IMR-90 (cell line): ENCODE data around the gene MARCO. TPM values are rescaled to one million over a fixed set of nuclear protein-coding genes. Genes with fewer than 3 reads are reported as not detected.

Experiments
- ATAC-seq: fragments of 200-7000 bp; cut with Tn5 transposase; 2 replicates; pipeline ENCODE4 v1.9.1; 2020; ENCODE audit warnings: low read depth, mild to moderate bottlenecking, moderate library complexity
- BruUV-seq: library from RNA; stranded (reverse); fragments of 400-500 nt; replicated peaks from 2 replicates; lab custom pipeline; 2021; lab: Mats Ljungman, UMichigan
- CTCF ChIA-PET: fragments of 300-600 bp; formaldehyde crosslinking; extraction: SDS; loops from one replicate; lab custom pipeline; 2021; ENCODE audit warnings: antibody characterized with exemption; lab: Yijun Ruan, JAX
- POLR2A ChIA-PET: fragments of 300-600 bp; sonication (Branson Sonifier 250); formaldehyde crosslinking; loops from one replicate; lab custom pipeline; 2022; ENCODE audit warnings: antibody characterized with exemption; ENCODE audit not compliant: unreplicated experiment; lab: Charles Lee
- DNase-seq: peaks from one replicate; pipeline ENCODE4 v3.0.0; 2013
- H2AFZ ChIP-seq: replicated peaks from 2 replicates; pipeline ENCODE3; 2013; ENCODE audit warnings: low read length, mild to moderate bottlenecking; ENCODE audit not compliant: poor library complexity
- H2AK5ac ChIP-seq: 2 replicates; pipeline ENCODE4 v1.6.1; 2013; ENCODE audit warnings: low read depth, low read length, inconsistent platforms
- H2AK9ac ChIP-seq: replicated peaks from 2 replicates; pipeline ENCODE3; 2013; ENCODE audit warnings: mild to moderate bottlenecking, low read depth, low read length, moderate library complexity; ENCODE audit not compliant: poor library complexity
- H2BK120ac ChIP-seq: 2 replicates; pipeline ENCODE4 v1.6.1; 2013; ENCODE audit warnings: low read depth, low read length, inconsistent platforms
- H2BK15ac ChIP-seq: 3 replicates; pipeline ENCODE4 v1.6.1; 2013; ENCODE audit warnings: low read depth, low read length, inconsistent platforms
- H2BK20ac ChIP-seq: 2 replicates; pipeline ENCODE4 v1.6.1; 2013; ENCODE audit warnings: low read depth, mild to moderate bottlenecking, inconsistent platforms, low read length, moderate library complexity
- H2BK5ac ChIP-seq: 2 replicates; pipeline ENCODE4 v1.6.1; 2013; ENCODE audit warnings: mild to moderate bottlenecking, low read depth, low read length, inconsistent platforms; ENCODE audit not compliant: poor library complexity, severe bottlenecking
- H3K14ac ChIP-seq: replicated peaks from 2 replicates; pipeline ENCODE4 v1.6.1; 2013; ENCODE audit warnings: low read depth, low read length, inconsistent platforms
- H3K18ac ChIP-seq: 2 replicates; pipeline ENCODE4 v1.6.1; 2013; ENCODE audit warnings: low read depth, low read length, control low read depth
- H3K23ac ChIP-seq: 2 replicates; pipeline ENCODE4 v1.6.1; 2013; ENCODE audit warnings: low read depth, low read length, inconsistent platforms
- H3K27ac ChIP-seq: 2 replicates; pipeline ENCODE4 v1.5.1; 2013; ENCODE audit warnings: mild to moderate bottlenecking, control low read depth, low read length; ENCODE audit not compliant: insufficient read depth
- H3K27me3 ChIP-seq: 2 replicates; pipeline ENCODE4 v1.6.1; 2013; ENCODE audit warnings: low read length; ENCODE audit not compliant: control insufficient read depth, insufficient read depth
- H3K36me3 ChIP-seq: 2 replicates; pipeline ENCODE4 v1.6.1; 2013; ENCODE audit warnings: low read length, mixed read lengths; ENCODE audit not compliant: control insufficient read depth, insufficient read depth
- H3K4ac ChIP-seq: 2 replicates; pipeline ENCODE4 v1.6.1; 2013; ENCODE audit warnings: low read depth, low read length, inconsistent platforms
- H3K4me1 ChIP-seq: 2 replicates; pipeline ENCODE4 v1.6.1; 2013; ENCODE audit warnings: low read length, mixed read lengths; ENCODE audit not compliant: control insufficient read depth, insufficient read depth
- H3K4me2 ChIP-seq: 2 replicates; pipeline ENCODE4 v1.6.1; 2013; ENCODE audit warnings: low read depth, mild to moderate bottlenecking, control low read depth, low read length, moderate library complexity
- H3K4me3 ChIP-seq: 2 replicates; pipeline ENCODE4 v1.5.1; 2013; ENCODE audit warnings: low read depth, mild to moderate bottlenecking, control low read depth, low read length, moderate library complexity; ENCODE audit not compliant: insufficient read depth
- H3K56ac ChIP-seq: 2 replicates; pipeline ENCODE4 v1.6.1; 2013; ENCODE audit warnings: low read length, inconsistent platforms; ENCODE audit not compliant: insufficient read depth; ENCODE audit errors: extremely low read depth
- H3K79me1 ChIP-seq, 2 experiments: 2 replicates each; pipeline ENCODE4 v1.6.1; 2013; ENCODE audit warnings: low read length in 2 of 2, inconsistent platforms in 1 of 2, low read depth in 1 of 2
- H3K9ac ChIP-seq: 2 replicates; pipeline ENCODE4 v1.6.1; 2013; ENCODE audit warnings: low read depth, low read length, control low read depth
- H3K9me1 ChIP-seq: 2 replicates; pipeline ENCODE4 v1.6.1; 2013; ENCODE audit warnings: low read length, inconsistent platforms; ENCODE audit not compliant: insufficient read depth
- H3K9me3 ChIP-seq: 2 replicates; pipeline ENCODE4 v1.6.1; 2013; ENCODE audit warnings: low read length; ENCODE audit not compliant: control insufficient read depth, insufficient read depth
- H4K20me1 ChIP-seq: 2 replicates; pipeline ENCODE4 v1.6.1; 2013; ENCODE audit warnings: low read length, inconsistent platforms; ENCODE audit not compliant: insufficient read depth
- H4K5ac ChIP-seq: 2 replicates; pipeline ENCODE4 v1.6.1; 2013; ENCODE audit warnings: mild to moderate bottlenecking, low read depth, low read length, control low read depth
- H4K8ac ChIP-seq, 2 experiments: 2 replicates each; pipeline ENCODE4 v1.6.1; 2013; ENCODE audit warnings: low read depth in 2 of 2, low read length in 2 of 2, control low read depth in 1 of 2, inconsistent platforms in 1 of 2
- H4K91ac ChIP-seq: 2 replicates; pipeline ENCODE4 v1.6.1; 2013; ENCODE audit warnings: low read depth, low read length, inconsistent platforms; ENCODE audit not compliant: insufficient read depth
- BHLHE40 ChIP-seq: fragments of 150-350 bp; IDR thresholded peaks from 2 replicates; pipeline ENCODE4 v1.6.1; 2016; ENCODE audit warnings: mild to moderate bottlenecking, low read depth, low read length
- CEBPB ChIP-seq: IDR thresholded peaks from 2 replicates; pipeline ENCODE4 v1.6.1; 2012; ENCODE audit warnings: low read depth, low read length, improper control_type of control experiment
- CHD1 ChIP-seq: IDR thresholded peaks from 2 replicates; pipeline ENCODE4 v1.6.1; 2012; ENCODE audit warnings: low read depth, low read length, improper control_type of control experiment
- CTCF ChIP-seq: conservative IDR thresholded peaks from 2 replicates; pipeline ENCODE4 v1.5.1; 2012; ENCODE audit warnings: mild to moderate bottlenecking, low read depth, low read length, improper control_type of control experiment
- ELK1 ChIP-seq: fragments of 150-350 bp; IDR thresholded peaks from 2 replicates; pipeline ENCODE4 v1.6.1; 2016; ENCODE audit warnings: low read depth, mild to moderate bottlenecking, low read length, moderate library complexity, borderline replicate concordance
- FOS ChIP-seq: fragments of 150-350 bp; IDR thresholded peaks from 2 replicates; pipeline ENCODE4 v1.6.1; 2016; ENCODE audit warnings: low read depth, low read length
- MAFK ChIP-seq: IDR thresholded peaks from 2 replicates; pipeline ENCODE4 v1.6.1; 2012; ENCODE audit warnings: low read depth, low read length, improper control_type of control experiment
- MAZ ChIP-seq: IDR thresholded peaks from 2 replicates; pipeline ENCODE4 v1.6.1; 2012; ENCODE audit warnings: low read depth, mild to moderate bottlenecking, low read length, improper control_type of control experiment, moderate library complexity, borderline replicate concordance
- MXI1 ChIP-seq: IDR thresholded peaks from 2 replicates; pipeline ENCODE4 v1.6.1; 2012; ENCODE audit warnings: low read depth, mild to moderate bottlenecking, low read length, moderate library complexity, borderline replicate concordance
- NFE2L2 ChIP-seq: fragments of 150-350 bp; IDR thresholded peaks from 2 replicates; pipeline ENCODE4 v1.6.1; 2016; ENCODE audit warnings: low read depth, mild to moderate bottlenecking, low read length
- POLR2A ChIP-seq: IDR thresholded peaks from 2 replicates; pipeline ENCODE4 v1.6.1; 2012; ENCODE audit warnings: mild to moderate bottlenecking, low read depth, low read length
- RAD21 ChIP-seq: IDR thresholded peaks from 2 replicates; pipeline ENCODE4 v1.6.1; 2012; ENCODE audit warnings: low read length, improper control_type of control experiment
- RCOR1 ChIP-seq: IDR thresholded peaks from 2 replicates; pipeline ENCODE4 v1.6.1; 2012; ENCODE audit warnings: mild to moderate bottlenecking, low read length, improper control_type of control experiment; ENCODE audit not compliant: insufficient replicate concordance
- RFX5 ChIP-seq: IDR thresholded peaks from 2 replicates; pipeline ENCODE4 v1.8.0; 2012; ENCODE audit warnings: low read depth, mild to moderate bottlenecking, low read length, moderate library complexity
- SMC3 ChIP-seq: fragments of 150-350 bp; IDR thresholded peaks from 2 replicates; pipeline ENCODE4 v1.6.1; 2016; ENCODE audit warnings: low read depth, mild to moderate bottlenecking, antibody characterized with exemption, low read length, moderate library complexity
- USF2 ChIP-seq: fragments of 150-350 bp; IDR thresholded peaks from 2 replicates; pipeline ENCODE4 v1.6.1; 2017; ENCODE audit warnings: mild to moderate bottlenecking, antibody characterized with exemption, low read length, low read depth
- WGBS, 2 experiments: methylation state at CpG; one replicate each; pipeline versions ENCODE4 v1.1.5 to v1.1.7; 2013; ENCODE audit warnings: missing lambda C conversion rate in 2 of 2; ENCODE audit not compliant: insufficient read length in 1 of 2; ENCODE audit errors: extremely low coverage in 2 of 2; 5-methylcytosine and 5-hydroxymethylcytosine counted together
- dilution Hi-C: fragments of 300-500 bp; cut with HindIII; formaldehyde crosslinking; loops from one replicate; pipeline ENCODE4 v1.14.3; 2018; ENCODE audit warnings: low sequenced_read_pairs; ENCODE audit not compliant: unreplicated experiment
- in situ Hi-C: fragments of 300-500 bp; cut with MboI; formaldehyde crosslinking; loops from 3 replicates; pipeline ENCODE4 v1.14.3; 2019; ENCODE audit warnings: low sequenced_read_pairs, inconsistent platforms, mixed read lengths
- intact Hi-C: fragments of 100-400 bp; cut with micrococcal nuclease; formaldehyde crosslinking; loops from 2 replicates; pipeline ENCODE4 v1.10.0; 2022
- polyA plus RNA-seq, 3 experiments: library from polyadenylated mRNA; depleted of rRNA; stranded (reverse); fragments of >200 nt; gene quantifications; 2 replicates each; pipeline ENCODE4 v1.2.3, GENCODE V29; 2012; ENCODE audit warnings: low replicate concordance in 1 of 3
- total RNA-seq: library from RNA; depleted of rRNA; stranded (reverse); fragments of >200 nt; gene quantifications from 2 replicates; pipeline ENCODE4 v1.2.3, GENCODE V29; 2012

Gene MARCO
- total and polyA plus RNA-seq, 2 of the 4 experiments (the other 2 are of a cell fraction), result not detected

GRCh38 chr2:119024152-119024551, 82.2 kb downstream of the MARCO start:
- DNase-seq (no peak), ATAC-seq (no peak)
- Histone ChIP-seq H4K20me1 (no peaks in the 10 kb centered on the region), H3K9ac (no peak overlapping the region), H3K36me3 (no peaks in the 10 kb centered on the region), H3K79me1 (no peaks in the 10 kb centered on the region), H3K9me3 (no peaks in the 10 kb centered on the region), H2AK5ac (no peak overlapping the region), H4K5ac (no peak overlapping the region), H3K14ac (no peak overlapping the region), H3K27ac (no peak overlapping the region), H3K56ac (no peak overlapping the region), H2BK120ac (no peak overlapping the region), H3K18ac (no peak overlapping the region), H2BK5ac (no peak overlapping the region), H2BK20ac (no peak overlapping the region), H3K23ac (no peak overlapping the region), H3K4me1 (no peaks in the 10 kb centered on the region), H3K4me2 (no peak overlapping the region), H2BK15ac (no peak overlapping the region), H4K8ac (no peak overlapping the region), H3K27me3 (no peaks in the 10 kb centered on the region), H3K4me3 (no peak overlapping the region), H3K9me1 (no peaks in the 10 kb centered on the region; the same call in 1 of the 2 replicates), H4K91ac (no peak overlapping the region), H3K4ac (no peak overlapping the region), H2AFZ (no peak overlapping the region), H2AK9ac (no peak overlapping the region)
- in situ Hi-C loops (loop anchor here (10.0 kb wide), 1 partner anchor 261 kb away; no protein-coding TSS in a partner anchor), intact Hi-C loops (no loop called here), dilution Hi-C loops (no loop called here)
- WGBS, 2 experiments, result 50% methylated on average over 2 of the region's 9 CpGs; no CpG with 5 or more reads in 1 of the 2 experiments
- TF ChIP-seq CTCF (no peak), RFX5 (no peak), NFE2L2 (no peak), BHLHE40 (no peak), SMC3 (no peak), USF2 (no peak), ELK1 (no peak), RAD21 (no peak), RCOR1 (no peak), MXI1 (no peak), CEBPB (no peak), MAZ (no peak), POLR2A (no peak), CHD1 (no peak), FOS (no peak), MAFK (no peak)
- no TSS peak for BruUV-seq
- ChIA-PET CTCF (no interaction called here), POLR2A (no interaction called here)
